ENCODE data around the gene TMEM240.
"Not testable (repeated sequence)": the region's sequence is repeated elsewhere in the genome, so short reads cannot be mapped to it uniquely, and the experiment has no call there.

Gene TMEM240

GRCh38 chr1:1490633-1491230 lies 49.7 kb downstream of the TMEM240 start:
- no peak for FAIRE-seq

GRCh38 chr1:1489861-1490260 lies 50.6 kb downstream of the TMEM240 start:
- no peak for FAIRE-seq

- no peak for FAIRE-seq
Measured at GRCh38 chr1:1489231-1489630, 51.2 kb downstream of the TMEM240 start.

GRCh38 chr1:1487701-1488100 lies 52.7 kb downstream of the TMEM240 start:
- FAIRE-seq = no peak

- FAIRE-seq = not testable (repeated sequence)
Measured at GRCh38 chr1:1485755-1486317, 54.6 kb downstream of the TMEM240 start.

- not testable (repeated sequence) for FAIRE-seq
Measured at GRCh38 chr1:1484976-1485750, 55.3 kb downstream of the TMEM240 start.

Data from TTC549 (cell line).